IPS DF 4.7 (cell line): ENCODE results near the gene HASPIN.

Source experiments
- DNase-seq: peaks from one replicate; pipeline ENCODE4 v3.0.0-alpha.2; 2013; ENCODE audit warnings: low spot score; ENCODE audit errors: extremely low read depth

The HASPIN gene

GRCh38 chr17:3763777-3764170, 40.1 kb downstream of the HASPIN start:
- DNase-seq: no peak

GRCh38 chr17:3765981-3766380, 42.3 kb downstream of the HASPIN start:
- DNase-seq: no peak

DNA sequence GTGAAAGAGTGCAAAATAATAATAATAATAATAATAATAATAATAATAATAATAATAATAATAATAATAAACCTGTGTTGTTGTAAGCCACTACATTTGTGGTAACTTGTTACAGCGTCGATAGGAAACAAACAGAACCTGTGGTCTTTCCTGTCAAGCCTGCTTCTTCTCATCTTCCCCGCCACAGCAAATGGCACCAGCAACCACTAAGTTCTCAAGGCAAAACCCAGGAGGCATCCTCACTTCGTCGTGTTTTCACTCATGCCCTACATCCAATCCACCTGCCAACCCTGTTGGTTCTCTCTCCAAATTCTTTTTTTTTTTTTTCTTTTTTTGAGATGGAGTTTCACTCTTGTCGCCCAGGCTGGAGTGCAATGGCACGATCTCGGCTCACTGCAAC, 43.1 kb downstream of the HASPIN start:
- no peak for DNase-seq

GRCh38 chr17:3768341-3768740, 44.6 kb downstream of the HASPIN start:
- DNase-seq: no peak

DNA sequence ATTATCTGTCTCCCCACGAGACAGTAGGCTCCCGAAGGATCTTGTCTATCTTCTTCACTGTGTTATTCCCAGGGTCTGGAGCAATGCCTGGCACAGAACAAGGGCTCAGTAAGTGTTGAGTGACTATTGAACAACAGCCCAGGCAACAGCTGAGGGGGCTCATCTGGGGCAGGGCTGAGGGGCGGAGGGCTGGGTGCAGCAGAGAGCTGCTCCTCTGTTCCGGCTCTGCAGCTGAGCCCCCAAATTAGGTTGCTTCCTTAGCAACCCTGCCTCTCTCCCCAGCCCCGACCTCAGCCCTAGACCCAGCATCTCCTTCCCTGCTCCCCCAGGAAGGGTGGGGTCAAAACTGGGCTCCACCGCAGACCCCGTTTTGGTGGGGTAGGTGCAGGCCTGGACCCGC, 45.1 kb downstream of the HASPIN start:
- no peak for DNase-seq

- no peak for DNase-seq
Measured at GRCh38 chr17:3770466-3770865, 46.8 kb downstream of the HASPIN start.

- DNase-seq: no peak
Measured at GRCh38 chr17:3771140-3771539, 47.4 kb downstream of the HASPIN start.

DNA sequence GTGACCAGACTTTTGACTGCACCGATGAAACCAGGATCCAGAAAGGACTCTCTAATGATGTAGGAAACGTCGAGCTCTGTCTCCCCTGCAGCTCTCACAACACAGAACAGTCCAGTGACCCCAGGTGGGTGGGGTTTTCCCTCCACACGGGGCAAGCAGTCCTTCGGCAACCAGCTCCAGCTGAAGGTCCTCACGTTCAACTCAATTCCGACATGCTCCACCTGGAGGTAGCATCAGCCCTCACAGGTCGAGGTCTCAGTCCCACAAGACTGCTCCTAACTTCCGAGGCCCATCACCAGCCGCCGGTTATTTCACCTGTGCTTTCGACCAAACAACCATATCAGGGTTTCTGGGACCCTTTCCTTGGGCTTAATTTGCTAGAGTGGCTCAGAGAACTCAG, 49.1 kb downstream of the HASPIN start:
- no peak for DNase-seq

- DNase-seq: no peak
Measured at GRCh38 chr17:3773511-3773910, 49.8 kb downstream of the HASPIN start.

- DNase-seq: no peak
Measured at GRCh38 chr17:3773966-3774365, 50.3 kb downstream of the HASPIN start.
